Activated naive CD8-positive, alpha-beta T cell treated with anti-CD3 and anti-CD28 coated beads, Interleukin-2, amount 10 ng/mL, durations not matched to agents 7 days and 5 days (primary cell): ENCODE results near the gene SLC25A47. TPM values are rescaled to one million over a fixed set of nuclear protein-coding genes. Genes with fewer than 3 reads are reported as not detected.

ENCODE experiments used
- ATAC-seq: fragments of 150-1000 bp; cut with Tn5 transposase; one replicate; pipeline ENCODE4 v1.10.0; 2021; ENCODE audit warnings: low read depth, moderate library complexity
- POLR2A ChIA-PET: fragments of 350-600 bp; sonication (Branson Sonifier 250); formaldehyde crosslinking; loops from one replicate; lab custom pipeline; 2021; ENCODE audit warnings: antibody characterized with exemption; lab: Charles Lee
- DNase-seq: peaks from one replicate; pipeline ENCODE4 v3.0.0; 2021
- H3K27ac Mint-ChIP-seq: one replicate; pipeline ENCODE4 v1.8.0; 2022; ENCODE audit warnings: mild to moderate bottlenecking, mixed read lengths
- H3K27me3 Mint-ChIP-seq: one replicate; pipeline ENCODE4 v1.8.0; 2022; ENCODE audit warnings: mild to moderate bottlenecking, moderate library complexity, mixed read lengths
- H3K36me3 Mint-ChIP-seq: one replicate; pipeline ENCODE4 v1.8.0; 2021; ENCODE audit warnings: mild to moderate bottlenecking, mixed read lengths
- H3K4me1 Mint-ChIP-seq: one replicate; pipeline ENCODE4 v1.8.0; 2021; ENCODE audit warnings: mixed read lengths
- H3K4me3 Mint-ChIP-seq: one replicate; pipeline ENCODE4 v1.8.0; 2022; ENCODE audit warnings: mild to moderate bottlenecking, moderate library complexity, mixed read lengths
- H3K9me3 Mint-ChIP-seq: one replicate; pipeline ENCODE4 v1.8.0; 2021; ENCODE audit warnings: mixed read lengths
- total RNA-seq, 2 experiments: library from RNA; stranded (reverse); gene quantifications; one replicate each; pipeline ENCODE4 v1.2.3, GENCODE V29; 2021

Gene SLC25A47
- total RNA-seq, 2 experiments from 2014 or later, result not detected

DNA sequence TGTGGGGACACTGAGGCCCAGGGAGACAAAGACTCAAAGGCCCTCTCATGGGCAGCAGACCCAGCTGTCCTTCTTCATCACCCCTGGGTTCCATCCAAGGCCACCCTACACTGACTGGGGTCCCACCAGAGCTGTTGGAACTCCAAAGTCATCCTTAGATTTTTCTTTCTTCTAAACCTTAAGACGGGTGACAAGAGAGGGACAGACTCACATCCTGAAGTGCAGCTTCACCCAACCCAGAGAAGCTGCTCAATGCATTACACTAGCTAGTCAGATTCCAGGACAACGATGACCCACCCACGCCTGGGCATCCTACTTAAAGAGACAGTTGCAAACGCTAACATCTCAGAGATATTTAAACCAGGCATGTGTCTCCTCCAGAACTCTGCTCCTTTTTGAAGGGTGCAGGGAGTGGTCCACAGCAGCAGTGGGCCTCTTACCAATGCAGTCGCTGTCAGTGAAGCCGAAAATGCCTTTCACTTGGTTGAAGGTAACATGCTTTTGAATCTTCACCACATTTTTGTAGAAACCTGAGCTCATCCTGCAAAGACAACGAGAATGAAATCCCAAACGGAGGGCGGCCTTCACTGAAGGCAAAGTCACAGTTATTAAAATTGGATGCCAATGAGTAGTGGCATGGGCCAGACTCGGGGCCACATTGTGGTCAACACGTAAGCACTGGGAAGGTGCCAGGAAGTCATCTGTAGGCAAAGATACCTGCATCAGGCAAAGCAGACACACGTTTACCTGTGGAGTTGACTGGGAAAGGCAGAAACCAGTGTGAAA, 23.4 kb downstream of the SLC25A47 start:
- DNase-seq (no peak), ATAC-seq (no peak)
- no peaks in the 10 kb centered on the region for H3K27me3 Mint-ChIP-seq
- no peak overlapping the region for H3K27ac Mint-ChIP-seq
- POLR2A ChIA-PET, result no interaction called here
- H3K36me3 Mint-ChIP-seq, result peaks cover 29% of the 10 kb centered on the region
- H3K4me3 Mint-ChIP-seq, result no peak overlapping the region
- H3K4me1 Mint-ChIP-seq, result peaks cover 10% of the 10 kb centered on the region
- H3K9me3 Mint-ChIP-seq, result no peaks in the 10 kb centered on the region

DNA sequence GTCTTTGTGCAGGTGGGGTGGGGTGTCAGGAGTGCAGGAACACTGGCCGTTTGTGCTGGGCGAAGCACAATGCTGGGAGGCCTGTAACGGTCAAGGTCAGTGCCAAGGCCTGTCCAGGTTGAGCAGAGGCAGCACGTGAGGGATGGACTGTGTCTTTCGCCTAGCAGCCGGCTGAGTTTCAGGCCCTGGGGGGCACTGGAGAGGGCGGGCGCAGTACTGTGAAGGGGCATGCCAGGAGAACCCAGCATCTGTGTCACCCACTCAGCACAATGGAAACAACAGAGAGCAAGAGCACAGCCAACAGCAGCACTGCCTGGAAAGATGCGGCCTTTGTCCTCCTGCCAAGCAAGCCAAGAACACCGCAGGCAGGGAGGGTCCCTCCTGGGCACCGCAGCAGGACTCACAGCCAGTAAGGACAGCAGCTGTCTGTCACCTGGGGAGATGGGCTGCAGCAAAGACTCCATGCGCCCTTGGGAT, 25.2 kb downstream of the SLC25A47 start:
- Mint-ChIP-seq H3K4me3 (no peak overlapping the region), H3K9me3 (no peaks in the 10 kb centered on the region), H3K27ac (no peak overlapping the region), H3K27me3 (no peaks in the 10 kb centered on the region), H3K36me3 (peaks cover 31% of the 10 kb centered on the region), H3K4me1 (peaks cover 7% of the 10 kb centered on the region)
- POLR2A ChIA-PET, result no interaction called here
- ATAC-seq, result no peak
- DNase-seq, result no peak

DNA sequence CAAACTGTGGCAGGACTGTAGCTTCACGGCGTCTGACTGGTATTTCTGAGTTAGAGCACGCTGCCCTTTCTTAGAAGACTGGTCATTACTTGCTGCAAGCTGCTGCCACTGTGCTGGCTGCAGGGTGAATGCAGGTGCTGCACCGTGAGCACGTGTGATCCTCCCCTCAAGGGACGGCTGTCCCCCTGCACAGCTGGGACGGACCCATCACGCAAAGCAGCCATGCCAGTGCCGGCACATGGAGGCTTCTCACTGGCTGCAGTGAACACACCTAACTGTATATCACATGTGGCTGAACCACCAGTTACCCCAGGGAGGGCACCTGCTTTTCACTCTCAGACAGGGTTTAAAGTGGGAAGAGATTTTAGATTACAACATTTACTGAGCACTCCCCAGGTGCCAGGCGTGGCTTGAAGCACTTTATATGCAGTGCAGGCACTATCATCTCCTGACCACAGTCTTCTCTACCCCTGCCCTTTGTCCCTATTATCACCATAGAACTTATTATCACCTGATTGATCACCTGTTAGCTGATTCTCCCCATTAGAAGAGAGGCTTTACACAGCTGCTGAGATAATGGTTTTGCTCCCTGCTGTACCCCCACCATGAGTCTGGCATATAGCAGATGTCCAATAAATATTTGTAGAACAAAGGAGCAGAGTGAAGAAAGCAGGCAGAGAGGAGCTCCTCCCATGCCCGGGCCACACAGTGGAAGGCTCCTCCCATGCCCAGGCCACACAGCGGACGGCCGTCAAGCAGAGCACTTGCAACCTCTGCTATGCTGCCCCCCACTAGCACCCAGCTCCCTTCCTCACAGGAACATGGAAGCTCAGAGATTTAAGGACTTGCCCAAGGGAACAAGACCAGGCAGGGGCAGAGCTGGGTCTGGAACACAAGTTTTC, 25.9 kb downstream of the SLC25A47 start:
- POLR2A ChIA-PET, result interaction anchor here (1.1 kb wide), 1 partner anchor 29 kb away, joined by 3 read pairs; no protein-coding TSS in a partner anchor
- Mint-ChIP-seq H3K27me3 (no peaks in the 10 kb centered on the region), H3K4me1 (peaks cover 7% of the 10 kb centered on the region), H3K27ac (no peak overlapping the region), H3K9me3 (no peaks in the 10 kb centered on the region), H3K4me3 (no peak overlapping the region), H3K36me3 (peaks cover 28% of the 10 kb centered on the region)
- ATAC-seq (no peak), DNase-seq (peak; percentile 5)

DNA sequence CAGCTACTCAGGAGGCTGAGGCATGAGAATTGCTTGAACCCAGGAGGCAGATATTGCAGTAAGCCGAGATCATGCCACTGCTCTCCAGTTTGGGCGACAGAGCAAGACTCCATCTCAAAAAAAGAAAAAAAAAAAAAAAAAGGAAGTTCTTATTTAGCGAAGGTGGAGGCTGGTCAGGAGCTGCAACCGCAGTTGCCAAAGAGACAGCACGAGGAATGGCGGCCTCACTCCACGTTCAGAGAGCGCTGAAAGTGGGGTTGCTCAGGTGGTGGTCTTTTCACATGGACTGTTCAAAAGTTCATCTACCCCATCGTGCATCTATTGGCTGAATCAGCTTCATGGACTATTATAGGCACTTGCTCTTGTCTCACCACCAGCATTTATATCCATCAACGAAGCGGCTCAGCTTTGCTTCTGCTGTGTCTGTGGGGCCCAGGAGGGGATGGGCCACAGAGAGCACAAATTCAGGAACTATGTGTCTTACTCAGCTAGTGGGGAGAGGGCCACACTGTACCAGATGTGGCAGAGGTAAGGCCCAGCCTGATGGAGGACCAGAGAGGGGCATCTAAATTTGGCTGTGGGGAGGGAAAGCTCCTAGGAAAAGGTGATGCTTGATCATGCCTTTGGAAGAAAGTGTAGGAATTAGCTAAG, 27.3 kb downstream of the SLC25A47 start:
- no peak for ATAC-seq
- H3K27me3 Mint-ChIP-seq, result no peaks in the 10 kb centered on the region
- peaks cover 7% of the 10 kb centered on the region for H3K4me1 Mint-ChIP-seq
- H3K9me3 Mint-ChIP-seq, result no peaks in the 10 kb centered on the region
- H3K27ac Mint-ChIP-seq, result peak overlapping the region; percentile 40
- H3K4me3 Mint-ChIP-seq, result no peak overlapping the region
- POLR2A ChIA-PET, result interaction anchor here (0.6 to 1.1 kb wide), 2 partner anchors 28 to 282 kb away, joined by 3 to 4 read pairs; no protein-coding TSS in a partner anchor
- peaks cover 34% of the 10 kb centered on the region for H3K36me3 Mint-ChIP-seq
- DNase-seq, result no peak

DNA sequence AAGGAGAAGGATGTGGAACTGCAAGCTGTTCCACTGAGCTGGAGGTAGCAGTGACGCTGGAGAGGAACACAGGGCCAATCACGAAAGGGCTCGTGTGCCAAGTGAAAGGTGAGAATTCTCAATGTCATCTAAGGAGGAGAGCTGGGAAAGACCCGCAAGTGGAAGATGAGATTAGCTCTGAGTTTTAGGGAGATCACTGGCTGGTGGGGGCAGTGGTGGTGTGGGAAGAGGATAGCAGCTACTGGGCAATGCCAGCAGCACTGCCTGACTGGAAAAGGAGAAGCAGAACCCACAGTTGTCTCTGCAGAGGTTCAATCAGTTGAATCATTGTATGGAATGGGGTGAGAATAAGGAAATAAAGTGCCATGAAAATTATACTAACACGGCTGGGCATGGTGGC, 27.8 kb downstream of the SLC25A47 start:
- peaks cover 40% of the 10 kb centered on the region for H3K36me3 Mint-ChIP-seq
- no peak overlapping the region for H3K4me3 Mint-ChIP-seq
- H3K27ac Mint-ChIP-seq, result peak overlapping the region; percentile 40
- no peaks in the 10 kb centered on the region for H3K27me3 Mint-ChIP-seq
- POLR2A ChIA-PET, result no interaction called here
- no peak for DNase-seq
- no peaks in the 10 kb centered on the region for H3K9me3 Mint-ChIP-seq
- ATAC-seq, result no peak
- peaks cover 7% of the 10 kb centered on the region for H3K4me1 Mint-ChIP-seq

DNA sequence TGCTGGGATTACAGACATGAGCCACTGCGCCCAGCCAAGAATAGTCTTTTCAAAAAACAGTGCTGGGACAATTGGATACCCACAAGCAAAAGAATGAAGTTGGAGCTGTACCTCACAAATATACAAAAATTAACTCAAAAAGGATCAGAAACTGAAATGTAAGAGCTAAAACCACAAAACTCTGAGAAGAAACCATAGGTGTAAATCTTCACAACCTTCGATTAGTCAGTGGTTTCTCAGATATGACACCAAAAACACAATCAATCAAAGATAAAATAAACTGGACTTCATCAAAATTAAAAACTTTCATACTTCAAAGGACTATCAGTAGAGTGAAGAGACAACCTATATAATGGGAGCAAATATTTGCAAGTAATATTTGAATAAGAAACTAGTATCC, 35.3 kb downstream of the SLC25A47 start:
- Mint-ChIP-seq H3K27ac (peak overlapping the region; percentile 51), H3K9me3 (no peaks in the 10 kb centered on the region), H3K4me1 (peaks cover 32% of the 10 kb centered on the region), H3K4me3 (peak overlapping the region; percentile 3), H3K27me3 (no peaks in the 10 kb centered on the region), H3K36me3 (peaks cover 45% of the 10 kb centered on the region)
- ATAC-seq (no peak), DNase-seq (no peak)
- POLR2A ChIA-PET, result no interaction called here

DNA sequence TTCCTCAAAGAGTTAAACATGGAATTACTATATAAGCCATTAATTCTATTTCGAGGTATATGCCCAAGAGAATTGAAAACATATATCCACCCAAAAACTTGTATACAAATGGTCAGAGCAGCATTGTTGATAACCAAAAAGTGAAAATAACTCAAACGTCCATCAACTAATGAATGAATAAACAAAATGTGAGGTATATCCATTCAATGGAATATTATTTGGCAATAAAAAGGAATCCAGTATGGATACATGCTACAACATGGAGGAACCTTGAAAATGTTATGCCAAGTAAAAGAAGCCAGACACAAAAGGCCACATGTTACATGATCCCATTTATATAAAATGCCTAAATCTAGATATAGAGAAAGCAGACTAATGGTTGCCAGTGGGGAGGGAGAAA, 36.0 kb downstream of the SLC25A47 start:
- ATAC-seq, result no peak
- Mint-ChIP-seq H3K4me3 (no peak overlapping the region), H3K9me3 (no peaks in the 10 kb centered on the region), H3K27ac (no peak overlapping the region), H3K27me3 (no peaks in the 10 kb centered on the region), H3K4me1 (peaks cover 32% of the 10 kb centered on the region), H3K36me3 (peaks cover 47% of the 10 kb centered on the region)
- POLR2A ChIA-PET, result no interaction called here
- no peak for DNase-seq

DNA sequence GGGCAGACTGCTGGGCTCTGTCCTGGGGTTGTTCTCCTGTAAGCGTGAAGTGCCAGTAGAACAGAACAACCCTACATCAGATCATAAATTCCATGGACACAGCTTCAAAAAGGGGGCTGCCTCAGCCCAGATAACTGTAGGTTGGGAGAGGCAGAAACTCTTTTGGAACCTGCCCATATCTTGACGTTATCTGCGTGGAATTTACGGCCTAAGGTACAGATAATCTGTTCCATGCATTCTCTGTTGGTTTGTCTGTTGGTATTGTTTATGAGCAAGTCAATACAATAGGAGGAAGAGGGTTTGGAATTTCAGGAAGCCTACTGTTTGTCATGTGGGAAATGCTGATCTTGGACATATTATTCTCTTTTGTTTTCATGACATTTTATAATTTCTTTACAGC, 36.7 kb downstream of the SLC25A47 start:
- no peaks in the 10 kb centered on the region for H3K9me3 Mint-ChIP-seq
- no peak overlapping the region for H3K4me3 Mint-ChIP-seq
- DNase-seq (no peak), ATAC-seq (no peak)
- H3K27me3 Mint-ChIP-seq, result no peaks in the 10 kb centered on the region
- H3K27ac Mint-ChIP-seq, result no peak overlapping the region
- peaks cover 42% of the 10 kb centered on the region for H3K36me3 Mint-ChIP-seq
- POLR2A ChIA-PET, result no interaction called here
- H3K4me1 Mint-ChIP-seq, result peaks cover 32% of the 10 kb centered on the region

DNA sequence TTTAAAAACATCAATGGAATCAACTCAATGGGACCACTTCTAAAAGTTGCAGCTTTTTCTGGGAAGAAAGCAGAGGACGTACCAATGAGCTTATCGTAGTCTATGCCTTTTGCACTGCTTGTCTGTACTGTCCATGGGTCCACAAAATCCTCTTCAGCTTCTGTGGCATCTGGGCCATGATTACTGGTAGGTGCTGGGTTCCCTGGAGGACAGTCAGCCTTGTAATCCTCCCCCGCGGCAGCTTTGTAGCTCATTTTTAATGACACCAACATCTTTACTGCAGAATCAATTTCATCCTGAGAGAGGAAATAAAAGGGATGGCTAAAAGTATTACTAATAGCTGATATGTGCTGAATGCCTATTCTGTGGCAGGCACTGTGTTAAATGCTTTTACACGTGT, 38.5 kb downstream of the SLC25A47 start:
- no peak for ATAC-seq
- H3K36me3 Mint-ChIP-seq, result peaks cover 44% of the 10 kb centered on the region
- no peaks in the 10 kb centered on the region for H3K27me3 Mint-ChIP-seq
- H3K27ac Mint-ChIP-seq, result no peak overlapping the region
- peaks cover 36% of the 10 kb centered on the region for H3K4me1 Mint-ChIP-seq
- H3K4me3 Mint-ChIP-seq, result no peak overlapping the region
- H3K9me3 Mint-ChIP-seq, result no peaks in the 10 kb centered on the region
- DNase-seq, result no peak
- POLR2A ChIA-PET, result interaction anchor here (0.9 to 1.1 kb wide), 2 partner anchors 10 to 14 kb away, joined by 3 to 4 read pairs; a partner anchor contains a TSS

DNA sequence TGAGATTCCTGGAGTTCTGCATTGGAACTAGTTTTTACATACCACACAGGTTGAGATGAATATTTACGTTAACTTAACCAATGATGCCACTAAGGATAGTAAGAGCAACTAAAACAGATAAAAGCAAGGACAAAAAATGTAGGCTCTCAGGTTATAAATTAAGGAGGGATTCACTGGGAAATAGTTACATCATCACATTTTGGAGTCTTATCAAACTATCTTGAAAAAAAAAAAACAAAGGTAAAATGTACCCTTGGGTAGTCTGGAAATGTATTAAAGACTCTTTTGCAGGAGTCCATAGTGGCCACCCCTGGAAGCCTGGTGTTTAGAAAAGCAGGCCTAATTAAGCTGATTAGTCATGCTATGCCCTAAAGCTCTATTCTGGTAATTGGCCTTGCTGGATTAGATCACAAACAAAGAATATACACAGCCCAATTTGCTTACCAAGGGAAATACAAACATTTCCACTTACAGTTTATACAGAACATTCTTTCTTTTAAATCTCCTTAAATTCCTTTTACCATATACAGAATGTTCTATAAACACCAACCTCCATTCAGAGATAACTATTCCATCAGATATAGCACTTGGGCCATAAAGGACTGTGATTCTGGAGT, 39.3 kb downstream of the SLC25A47 start:
- Mint-ChIP-seq H3K9me3 (no peaks in the 10 kb centered on the region), H3K27ac (peak overlapping the region; percentile 14), H3K36me3 (peaks cover 45% of the 10 kb centered on the region), H3K27me3 (no peaks in the 10 kb centered on the region), H3K4me1 (peaks cover 38% of the 10 kb centered on the region), H3K4me3 (no peak overlapping the region)
- DNase-seq (no peak), ATAC-seq (no peak)
- POLR2A ChIA-PET, result interaction anchor here (0.6 to 1.6 kb wide), 2 partner anchors 13 to 1758 kb away, joined by 3 to 5 read pairs; a partner anchor contains a TSS

DNA sequence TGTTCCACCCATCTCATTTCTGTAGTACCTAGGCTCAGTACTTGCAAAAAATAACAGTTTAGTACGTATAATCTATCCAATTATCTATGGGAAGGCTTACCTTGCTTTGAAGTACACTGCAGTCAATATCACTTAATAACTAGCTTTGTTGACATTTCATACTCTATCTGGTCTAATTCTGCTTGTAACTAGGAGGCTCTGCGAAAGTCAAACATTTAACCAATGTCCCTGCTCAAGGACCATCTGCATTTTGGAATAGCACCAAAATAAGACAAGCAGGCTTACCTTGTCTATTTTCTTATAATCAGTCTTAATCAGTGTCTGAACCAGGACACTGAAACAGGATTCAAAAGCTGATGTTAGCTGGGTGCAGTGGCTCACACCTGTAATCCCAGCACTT, 39.9 kb downstream of the SLC25A47 start:
- H3K27me3 Mint-ChIP-seq, result no peaks in the 10 kb centered on the region
- no peak overlapping the region for H3K4me3 Mint-ChIP-seq
- peaks cover 43% of the 10 kb centered on the region for H3K4me1 Mint-ChIP-seq
- H3K27ac Mint-ChIP-seq, result no peak overlapping the region
- peaks cover 50% of the 10 kb centered on the region for H3K36me3 Mint-ChIP-seq
- POLR2A ChIA-PET, result interaction anchor here (1.6 kb wide), 1 partner anchor 12 kb away, joined by 5 read pairs; a partner anchor contains a TSS
- ATAC-seq, result no peak
- DNase-seq, result no peak
- H3K9me3 Mint-ChIP-seq, result no peaks in the 10 kb centered on the region

DNA sequence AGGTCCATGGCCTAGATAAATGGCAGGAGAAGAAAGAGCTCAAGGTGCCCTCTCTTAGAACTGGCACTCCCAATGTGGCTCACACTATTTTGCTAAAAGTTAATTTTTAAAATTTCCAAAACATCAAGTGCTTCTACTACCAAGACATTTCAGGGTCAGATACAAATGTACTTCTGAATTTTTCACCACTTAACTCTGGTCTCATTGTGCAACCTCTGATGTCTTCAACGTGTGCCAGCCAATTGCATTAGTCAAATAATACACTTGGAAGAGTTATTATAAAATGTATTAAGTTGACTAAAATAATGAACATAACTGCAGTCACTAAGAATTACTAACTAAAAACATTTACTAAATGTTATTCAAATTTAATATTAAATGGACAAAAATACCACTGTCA, 41.3 kb downstream of the SLC25A47 start:
- Mint-ChIP-seq H3K9me3 (no peaks in the 10 kb centered on the region), H3K4me1 (peaks cover 38% of the 10 kb centered on the region)

More for the DNA sequence above, 41.3 kb downstream of the SLC25A47 start:
- no peak for DNase-seq
- Mint-ChIP-seq H3K27me3 (no peaks in the 10 kb centered on the region), H3K36me3 (peaks cover 47% of the 10 kb centered on the region), H3K27ac (no peak overlapping the region), H3K4me3 (no peak overlapping the region)
- no peak for ATAC-seq
- POLR2A ChIA-PET, result no interaction called here
